Measurements from ENCODE around the gene TBL3. TPM values are rescaled to one million over a fixed set of nuclear protein-coding genes. Genes with fewer than 3 reads are reported as not detected.

Gene TBL3
- total RNA-seq, 2 experiments from 2014 or later, result 37.6 to 37.9 TPM

DNA sequence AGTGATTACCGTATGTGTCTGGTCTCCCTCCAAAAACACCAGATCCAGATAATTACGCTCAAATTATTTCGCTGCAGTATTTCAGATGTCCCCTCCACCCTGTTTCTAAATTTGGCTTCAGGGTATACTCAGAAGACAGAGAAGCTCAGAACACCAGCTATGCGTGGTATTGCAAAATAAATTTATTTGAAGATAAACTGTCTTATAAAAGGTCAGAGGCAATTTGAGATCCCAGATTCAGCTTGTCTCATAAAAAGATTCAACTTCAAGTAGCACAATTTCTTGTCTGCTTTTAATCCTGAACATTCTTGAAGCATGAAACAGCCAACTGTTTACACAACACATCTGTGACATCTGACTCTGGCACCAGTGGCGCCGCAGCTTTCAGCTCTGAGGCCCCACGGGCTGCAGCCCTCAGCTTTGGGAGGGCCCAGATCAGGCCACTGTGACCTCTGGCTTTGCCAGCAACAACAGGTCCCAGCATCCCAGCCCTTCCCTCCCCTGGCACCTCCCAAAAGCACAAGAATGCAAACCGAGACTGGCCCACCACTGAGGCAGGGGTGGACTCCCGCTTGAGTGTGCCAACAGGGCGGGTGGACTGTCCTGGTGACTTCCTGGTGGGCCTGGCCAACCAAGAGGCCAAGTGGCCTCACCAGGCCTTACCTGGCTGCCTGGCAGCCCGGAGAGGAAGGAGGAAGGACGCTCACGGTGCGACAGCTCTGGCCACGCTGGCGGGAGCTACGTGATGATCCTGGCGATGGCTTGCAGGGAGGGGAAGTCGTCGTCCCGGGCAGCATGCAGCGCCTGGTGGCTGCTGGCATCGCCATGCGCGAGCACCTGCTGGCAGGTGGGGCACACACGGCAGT, 25.9 kb downstream of the TBL3 start:
- H3K27me3 Mint-ChIP-seq (ENCODE audit: low read depth), result no peaks in the 10 kb centered on the region
- no peak for ATAC-seq
- H3K36me3 Mint-ChIP-seq (ENCODE audit: low read depth), result peaks cover 31% of the 10 kb centered on the region
- ChIA-PET POLR2A (no interaction called here), CTCF (interaction anchor here (1.8 kb wide), 1 partner anchor 10 kb away, joined by 6 read pairs; no protein-coding TSS in a partner anchor)
- no peaks in the 10 kb centered on the region for H3K9me3 Mint-ChIP-seq (ENCODE audit: insufficient read depth)
- peaks cover 15% of the 10 kb centered on the region for H3K4me1 Mint-ChIP-seq (ENCODE audit: low read depth)
- H3K4me3 Mint-ChIP-seq, result no peak overlapping the region
- H3K27ac Mint-ChIP-seq, result no peak overlapping the region
- DNase-seq, result no peak

GRCh38 chr16:1998360-1998835, 26.5 kb downstream of the TBL3 start:
- H3K4me1 Mint-ChIP-seq (ENCODE audit: low read depth), result peaks cover 15% of the 10 kb centered on the region
- ATAC-seq, result no peak
- POLR2A ChIA-PET, result no interaction called here
- no peaks in the 10 kb centered on the region for H3K9me3 Mint-ChIP-seq (ENCODE audit: insufficient read depth)
- no peak overlapping the region for H3K27ac Mint-ChIP-seq
- H3K36me3 Mint-ChIP-seq (ENCODE audit: low read depth), result peaks cover 31% of the 10 kb centered on the region
- H3K4me3 Mint-ChIP-seq, result no peak overlapping the region
- no peaks in the 10 kb centered on the region for H3K27me3 Mint-ChIP-seq (ENCODE audit: low read depth)
- no peak for DNase-seq
- CTCF ChIA-PET, result no interaction called here

- H3K4me3 Mint-ChIP-seq, result no peak overlapping the region
- H3K36me3 Mint-ChIP-seq (ENCODE audit: low read depth), result peaks cover 31% of the 10 kb centered on the region
- ChIA-PET POLR2A (no interaction called here), CTCF (no interaction called here)
- ATAC-seq, result no peak
- no peak overlapping the region for H3K27ac Mint-ChIP-seq
- peaks cover 16% of the 10 kb centered on the region for H3K4me1 Mint-ChIP-seq (ENCODE audit: low read depth)
- no peak for DNase-seq
- H3K27me3 Mint-ChIP-seq (ENCODE audit: low read depth), result no peaks in the 10 kb centered on the region
- no peaks in the 10 kb centered on the region for H3K9me3 Mint-ChIP-seq (ENCODE audit: insufficient read depth)
These were observed 27.3 kb downstream of the TBL3 start for GRCh38 chr16:1998852-1999801.

GRCh38 chr16:1999866-2000514, 28.1 kb downstream of the TBL3 start:
- no peak overlapping the region for H3K4me3 Mint-ChIP-seq

DNA sequence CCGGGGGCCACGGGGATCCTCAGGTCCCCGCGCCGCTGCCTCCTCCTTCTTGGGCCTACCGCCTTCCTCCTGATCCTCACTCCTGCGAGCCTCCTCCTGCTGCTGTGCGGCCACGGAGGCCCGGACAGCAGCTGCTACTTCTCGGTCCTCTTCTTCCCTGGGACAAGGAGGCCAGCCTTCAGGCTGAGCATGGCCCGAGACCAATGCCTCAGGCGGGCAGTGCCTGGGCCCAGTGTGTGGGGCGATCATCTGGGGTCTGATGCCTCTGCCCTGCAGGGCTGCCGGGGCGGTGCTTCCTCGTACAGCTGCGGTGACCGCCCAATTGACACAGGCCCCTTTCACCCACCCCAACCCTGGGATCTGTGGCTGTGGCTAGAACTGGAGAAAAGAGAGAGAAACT, 29.2 kb downstream of the TBL3 start:
- ATAC-seq, result no peak

More at GRCh38 chr16:1999866-2000514, 28.1 kb downstream of the TBL3 start:
- no peak for DNase-seq
- H3K36me3 Mint-ChIP-seq (ENCODE audit: low read depth), result peaks cover 33% of the 10 kb centered on the region
- POLR2A ChIA-PET, result interaction anchor here (1.3 to 1.4 kb wide), 2 partner anchors 12 to 35 kb away, joined by 3 to 5 read pairs; partner anchors contain the start of gene RPS2
- no peaks in the 10 kb centered on the region for H3K27me3 Mint-ChIP-seq (ENCODE audit: low read depth)
- no peak overlapping the region for H3K27ac Mint-ChIP-seq
- ATAC-seq, result no peak
- CTCF ChIA-PET, result interaction anchor here (1.3 kb wide), 1 partner anchor 140 kb away, joined by 5 read pairs; no protein-coding TSS in a partner anchor
- peaks cover 18% of the 10 kb centered on the region for H3K4me1 Mint-ChIP-seq (ENCODE audit: low read depth)
- H3K9me3 Mint-ChIP-seq (ENCODE audit: insufficient read depth), result no peaks in the 10 kb centered on the region

DNA sequence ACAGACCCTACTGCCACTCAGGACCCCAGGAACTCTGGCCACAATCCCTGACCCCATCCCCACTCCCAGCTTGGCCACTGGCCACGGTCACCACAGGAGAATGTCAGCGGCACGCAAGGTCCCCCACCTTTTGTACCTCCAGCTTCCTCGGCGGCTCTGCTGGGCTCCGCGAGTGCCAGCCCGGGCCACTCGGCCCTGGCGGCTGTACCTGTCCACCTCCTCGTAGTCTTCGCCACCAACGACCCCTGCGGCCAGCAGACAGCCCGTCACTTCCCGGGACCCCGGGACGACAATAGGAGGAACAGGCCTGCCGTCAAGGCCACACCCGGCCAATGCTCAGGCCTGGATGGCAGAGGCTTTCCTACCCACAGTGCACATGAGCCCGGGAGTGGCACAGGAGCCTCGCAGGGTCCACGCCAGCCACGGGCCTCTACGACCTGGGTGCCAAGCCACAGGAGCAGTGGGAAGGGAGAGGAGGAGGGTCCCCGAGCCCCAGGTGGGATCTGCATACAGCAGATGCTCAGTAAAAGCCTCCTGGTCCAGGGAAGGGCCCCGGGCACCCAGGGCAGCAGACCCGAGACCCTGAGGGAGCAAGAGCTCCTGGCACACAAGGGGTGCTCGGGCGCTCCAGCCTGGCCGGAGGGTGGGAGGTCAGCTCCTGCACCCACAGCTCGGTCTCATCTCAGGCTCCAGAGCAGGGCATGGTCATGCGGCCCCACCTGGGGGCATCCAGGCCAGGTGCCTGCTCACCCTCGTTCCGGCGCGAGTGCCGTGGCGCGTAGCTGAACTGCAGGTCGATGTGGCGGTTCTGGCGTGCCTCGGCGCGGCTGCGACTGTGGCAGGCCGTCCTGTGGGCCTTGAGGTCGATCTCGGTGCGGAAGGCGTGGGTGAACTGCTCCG, 29.9 kb downstream of the TBL3 start:
- ATAC-seq (no peak), DNase-seq (no peak)
- POLR2A ChIA-PET, result interaction anchor here (1.2 to 1.3 kb wide), 2 partner anchors 14 to 154 kb away, joined by 3 read pairs; partner anchors contain the start of gene TRAF7
- H3K27ac Mint-ChIP-seq, result no peak overlapping the region
- peaks cover 23% of the 10 kb centered on the region for H3K4me1 Mint-ChIP-seq (ENCODE audit: low read depth)
- H3K36me3 Mint-ChIP-seq (ENCODE audit: low read depth), result peaks cover 31% of the 10 kb centered on the region
- CTCF ChIA-PET, result interaction anchor here (3.1 kb wide), 1 partner anchor 153 kb away, joined by 14 read pairs; the partner anchor contains the start of gene TRAF7
- H3K9me3 Mint-ChIP-seq (ENCODE audit: insufficient read depth), result no peaks in the 10 kb centered on the region
- no peaks in the 10 kb centered on the region for H3K27me3 Mint-ChIP-seq (ENCODE audit: low read depth)
- no peak overlapping the region for H3K4me3 Mint-ChIP-seq

More for the DNA sequence above, 29.2 kb downstream of the TBL3 start:
- no peak overlapping the region for H3K4me3 Mint-ChIP-seq
- ChIA-PET POLR2A (interaction anchor here (1.3 to 1.4 kb wide), 2 partner anchors 13 to 36 kb away, joined by 3 to 5 read pairs; partner anchors contain the start of gene RPS2), CTCF (interaction anchor here (1.3 kb wide), 1 partner anchor 139 kb away, joined by 5 read pairs; no protein-coding TSS in a partner anchor)
- no peak for DNase-seq
- peaks cover 23% of the 10 kb centered on the region for H3K4me1 Mint-ChIP-seq (ENCODE audit: low read depth)
- H3K36me3 Mint-ChIP-seq (ENCODE audit: low read depth), result peaks cover 29% of the 10 kb centered on the region
- H3K9me3 Mint-ChIP-seq (ENCODE audit: insufficient read depth), result no peaks in the 10 kb centered on the region
- no peaks in the 10 kb centered on the region for H3K27me3 Mint-ChIP-seq (ENCODE audit: low read depth)
- no peak overlapping the region for H3K27ac Mint-ChIP-seq

- no peak overlapping the region for H3K4me3 Mint-ChIP-seq
- ATAC-seq (no peak), DNase-seq (no peak)
- no peaks in the 10 kb centered on the region for H3K27me3 Mint-ChIP-seq (ENCODE audit: low read depth)
- peaks cover 23% of the 10 kb centered on the region for H3K4me1 Mint-ChIP-seq (ENCODE audit: low read depth)
- H3K27ac Mint-ChIP-seq, result no peak overlapping the region
- no peaks in the 10 kb centered on the region for H3K9me3 Mint-ChIP-seq (ENCODE audit: insufficient read depth)
- ChIA-PET POLR2A (interaction anchor here (1.1 to 1.2 kb wide), 2 partner anchors 42 to 153 kb away, joined by 3 read pairs; partner anchors contain the start of gene TRAF7), CTCF (interaction anchor here (1.4 to 3.1 kb wide), 7 partner anchors 11 to 152 kb away, joined by 9 to 21 read pairs (median 13); partner anchors contain the start of genes GFER, NPW, PKD1 and TRAF7)
- H3K36me3 Mint-ChIP-seq (ENCODE audit: low read depth), result peaks cover 31% of the 10 kb centered on the region
These were observed 30.8 kb downstream of the TBL3 start for GRCh38 chr16:2002406-2003230.

DNA sequence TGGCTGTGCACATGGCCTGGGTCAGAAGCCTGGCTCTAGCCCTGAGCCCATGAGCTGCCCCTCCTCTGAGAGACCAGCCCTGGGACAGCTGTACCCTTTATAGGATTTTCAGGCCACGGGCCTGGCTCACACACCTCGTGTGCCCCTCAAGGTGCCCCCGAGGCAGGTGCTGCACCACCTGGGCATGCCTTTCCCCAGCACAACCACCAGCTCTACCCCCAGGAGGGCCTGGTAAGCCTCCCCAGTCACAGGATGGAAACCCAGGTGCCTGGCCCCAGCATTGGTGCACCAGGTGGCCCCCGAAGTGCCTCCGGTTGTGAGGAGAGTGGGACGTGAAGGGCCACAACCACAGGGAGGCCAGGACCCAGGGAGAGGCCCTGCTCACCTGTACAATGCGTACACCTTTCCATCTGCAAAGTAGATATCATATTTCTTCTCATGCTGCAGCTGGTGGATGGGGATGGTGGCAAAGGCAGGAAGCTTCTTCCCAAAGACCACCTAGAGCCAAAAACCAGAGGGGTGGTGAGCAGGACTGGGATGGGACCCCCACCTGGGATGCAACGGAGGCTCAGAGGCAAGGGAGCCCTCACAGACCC, 31.5 kb downstream of the TBL3 start:
- no peak for ATAC-seq
- no peak for DNase-seq
- Mint-ChIP-seq H3K27me3 (ENCODE audit: low read depth) (no peaks in the 10 kb centered on the region), H3K9me3 (ENCODE audit: insufficient read depth) (no peaks in the 10 kb centered on the region), H3K4me3 (no peak overlapping the region), H3K27ac (no peak overlapping the region), H3K4me1 (ENCODE audit: low read depth) (peaks cover 30% of the 10 kb centered on the region), H3K36me3 (ENCODE audit: low read depth) (peaks cover 32% of the 10 kb centered on the region)
- POLR2A ChIA-PET, result interaction anchor here (0.6 to 1.4 kb wide), 4 partner anchors 38 to 971 kb away, joined by 3 to 5 read pairs (median 3); partner anchors contain the start of gene RPS2
- CTCF ChIA-PET, result interaction anchor here (0.7 to 3.1 kb wide), 15 partner anchors 8 to 151 kb away, joined by 3 to 41 read pairs (median 9); partner anchors contain the start of genes GFER, MSRB1, NPW and PKD1

GRCh38 chr16:2003827-2004641, 32.2 kb downstream of the TBL3 start:
- H3K4me3 Mint-ChIP-seq, result no peak overlapping the region

More at GRCh38 chr16:2003827-2004641, 32.2 kb downstream of the TBL3 start:
- ATAC-seq (peak; percentile 92), DNase-seq (peak; percentile 91)
- peaks cover 37% of the 10 kb centered on the region for H3K36me3 Mint-ChIP-seq (ENCODE audit: low read depth)
- no peak overlapping the region for H3K27ac Mint-ChIP-seq
- H3K9me3 Mint-ChIP-seq (ENCODE audit: insufficient read depth), result no peaks in the 10 kb centered on the region
- H3K27me3 Mint-ChIP-seq (ENCODE audit: low read depth), result no peaks in the 10 kb centered on the region
- peaks cover 35% of the 10 kb centered on the region for H3K4me1 Mint-ChIP-seq (ENCODE audit: low read depth)
- ChIA-PET CTCF (interaction anchor here (0.6 to 3.1 kb wide), 25 partner anchors 8 to 177 kb away, joined by 3 to 41 read pairs (median 5); partner anchors contain the start of genes FAHD1, GFER, HAGH and MSRB1), POLR2A (interaction anchor here (0.6 to 1.4 kb wide), 5 partner anchors 39 to 970 kb away, joined by 3 to 6 read pairs (median 3); partner anchors contain the start of genes RPS2 and TRAF7)
